ENCODE measurements around the gene HAND2.

The HAND2 gene

GRCh38 chr4:173529477-173530325 lies at the start of gene HAND2:
TSS of gene HAND2 (minus strand) at chr4:173530229. CDS start at chr4:173529289, 940 bp downstream.
- no peak for DNase-seq (ENCODE audit: low read depth in 1 of 2, low spot score in 1 of 2)

- no peak for DNase-seq (ENCODE audit: low read depth in 1 of 2, low spot score in 1 of 2)
Observed at GRCh38 chr4:173578956-173579355, 48.9 kb upstream of the HAND2 start.

- no peak for DNase-seq (ENCODE audit: low read depth in 1 of 2, low spot score in 1 of 2)
Observed at GRCh38 chr4:173577963-173578362, 47.9 kb upstream of the HAND2 start.

- DNase-seq (ENCODE audit: low read depth in 1 of 2, low spot score in 1 of 2), result no peak
Observed at GRCh38 chr4:173575482-173576152, 45.6 kb upstream of the HAND2 start.

- DNase-seq (ENCODE audit: low read depth in 1 of 2, low spot score in 1 of 2), result no peak
Observed at GRCh38 chr4:173573725-173574124, 43.7 kb upstream of the HAND2 start.

GRCh38 chr4:173573286-173573685 lies 43.3 kb upstream of the HAND2 start:
- no peak for DNase-seq (ENCODE audit: low read depth in 1 of 2, low spot score in 1 of 2)

GRCh38 chr4:173572493-173573129 lies 42.6 kb upstream of the HAND2 start:
- DNase-seq (ENCODE audit: low read depth in 1 of 2, low spot score in 1 of 2), result no peak

- no peak for DNase-seq (ENCODE audit: low read depth in 1 of 2, low spot score in 1 of 2)
Observed at GRCh38 chr4:173571620-173572019, 41.6 kb upstream of the HAND2 start.

GRCh38 chr4:173565281-173565680 lies 35.3 kb upstream of the HAND2 start:
- DNase-seq (ENCODE audit: low read depth in 1 of 2, low spot score in 1 of 2), result no peak

GRCh38 chr4:173564461-173564860 lies 34.4 kb upstream of the HAND2 start:
- DNase-seq (ENCODE audit: low read depth in 1 of 2, low spot score in 1 of 2), result no peak

GRCh38 chr4:173560896-173561295 lies 30.9 kb upstream of the HAND2 start:
- DNase-seq (ENCODE audit: low read depth in 1 of 2, low spot score in 1 of 2), result no peak

- DNase-seq (ENCODE audit: low read depth in 1 of 2, low spot score in 1 of 2), result no peak
Observed at GRCh38 chr4:173556398-173557131, 26.5 kb upstream of the HAND2 start.

- no peak for DNase-seq (ENCODE audit: low read depth in 1 of 2, low spot score in 1 of 2)
Observed at GRCh38 chr4:173547889-173548288, 17.9 kb upstream of the HAND2 start.

GRCh38 chr4:173546776-173547175 lies 16.7 kb upstream of the HAND2 start:
- no peak for DNase-seq (ENCODE audit: low read depth in 1 of 2, low spot score in 1 of 2)

- no peak for DNase-seq (ENCODE audit: low read depth in 1 of 2, low spot score in 1 of 2)
Observed at GRCh38 chr4:173545440-173545839, 15.4 kb upstream of the HAND2 start.

GRCh38 chr4:173543266-173543665 lies 13.2 kb upstream of the HAND2 start:
- DNase-seq (ENCODE audit: low read depth in 1 of 2, low spot score in 1 of 2), result no peak

GRCh38 chr4:173539986-173540385 lies 10.0 kb upstream of the HAND2 start:
- no peak for DNase-seq (ENCODE audit: low read depth in 1 of 2, low spot score in 1 of 2)

- DNase-seq (ENCODE audit: low read depth in 1 of 2, low spot score in 1 of 2), result no peak
Observed at GRCh38 chr4:173538909-173539445, 8.9 kb upstream of the HAND2 start.

GRCh38 chr4:173538148-173538908 lies 8.3 kb upstream of the HAND2 start:
- no peak for DNase-seq (ENCODE audit: low read depth in 1 of 2, low spot score in 1 of 2)

GRCh38 chr4:173537613-173538147 lies 7.7 kb upstream of the HAND2 start:
- no peak for DNase-seq (ENCODE audit: low read depth in 1 of 2, low spot score in 1 of 2)
